IMR-90 (cell line): ENCODE data around the gene AFM. TPM values are rescaled to one million over a fixed set of nuclear protein-coding genes. Genes with fewer than 3 reads are reported as not detected.
"Not testable (repeated sequence)": the region's sequence is repeated elsewhere in the genome, so short reads cannot be mapped to it uniquely, and the experiment has no call there.

Experiments
- ATAC-seq: fragments of 200-7000 bp; cut with Tn5 transposase; 2 replicates; pipeline ENCODE4 v1.9.1; 2020; ENCODE audit warnings: low read depth, mild to moderate bottlenecking, moderate library complexity
- BruUV-seq: library from RNA; stranded (reverse); fragments of 400-500 nt; replicated peaks from 2 replicates; lab custom pipeline; 2021; lab: Mats Ljungman, UMichigan
- CTCF ChIA-PET: fragments of 300-600 bp; formaldehyde crosslinking; extraction: SDS; loops from one replicate; lab custom pipeline; 2021; ENCODE audit warnings: antibody characterized with exemption; lab: Yijun Ruan, JAX
- POLR2A ChIA-PET: fragments of 300-600 bp; sonication (Branson Sonifier 250); formaldehyde crosslinking; loops from one replicate; lab custom pipeline; 2022; ENCODE audit warnings: antibody characterized with exemption; ENCODE audit not compliant: unreplicated experiment; lab: Charles Lee
- DNase-seq: peaks from one replicate; pipeline ENCODE4 v3.0.0; 2013
- H2AFZ ChIP-seq: replicated peaks from 2 replicates; pipeline ENCODE3; 2013; ENCODE audit warnings: low read length, mild to moderate bottlenecking; ENCODE audit not compliant: poor library complexity
- H2AK5ac ChIP-seq: 2 replicates; pipeline ENCODE4 v1.6.1; 2013; ENCODE audit warnings: low read depth, low read length, inconsistent platforms
- H2AK9ac ChIP-seq: replicated peaks from 2 replicates; pipeline ENCODE3; 2013; ENCODE audit warnings: mild to moderate bottlenecking, low read depth, low read length, moderate library complexity; ENCODE audit not compliant: poor library complexity
- H2BK120ac ChIP-seq: 2 replicates; pipeline ENCODE4 v1.6.1; 2013; ENCODE audit warnings: low read depth, low read length, inconsistent platforms
- H2BK15ac ChIP-seq: 3 replicates; pipeline ENCODE4 v1.6.1; 2013; ENCODE audit warnings: low read depth, low read length, inconsistent platforms
- H2BK20ac ChIP-seq: 2 replicates; pipeline ENCODE4 v1.6.1; 2013; ENCODE audit warnings: low read depth, mild to moderate bottlenecking, inconsistent platforms, low read length, moderate library complexity
- H2BK5ac ChIP-seq: 2 replicates; pipeline ENCODE4 v1.6.1; 2013; ENCODE audit warnings: mild to moderate bottlenecking, low read depth, low read length, inconsistent platforms; ENCODE audit not compliant: poor library complexity, severe bottlenecking
- H3K14ac ChIP-seq: replicated peaks from 2 replicates; pipeline ENCODE4 v1.6.1; 2013; ENCODE audit warnings: low read depth, low read length, inconsistent platforms
- H3K18ac ChIP-seq: 2 replicates; pipeline ENCODE4 v1.6.1; 2013; ENCODE audit warnings: low read depth, low read length, control low read depth
- H3K23ac ChIP-seq: 2 replicates; pipeline ENCODE4 v1.6.1; 2013; ENCODE audit warnings: low read depth, low read length, inconsistent platforms
- H3K27ac ChIP-seq: 2 replicates; pipeline ENCODE4 v1.5.1; 2013; ENCODE audit warnings: mild to moderate bottlenecking, control low read depth, low read length; ENCODE audit not compliant: insufficient read depth
- H3K27me3 ChIP-seq: 2 replicates; pipeline ENCODE4 v1.6.1; 2013; ENCODE audit warnings: low read length; ENCODE audit not compliant: control insufficient read depth, insufficient read depth
- H3K36me3 ChIP-seq: 2 replicates; pipeline ENCODE4 v1.6.1; 2013; ENCODE audit warnings: low read length, mixed read lengths; ENCODE audit not compliant: control insufficient read depth, insufficient read depth
- H3K4ac ChIP-seq: 2 replicates; pipeline ENCODE4 v1.6.1; 2013; ENCODE audit warnings: low read depth, low read length, inconsistent platforms
- H3K4me1 ChIP-seq: 2 replicates; pipeline ENCODE4 v1.6.1; 2013; ENCODE audit warnings: low read length, mixed read lengths; ENCODE audit not compliant: control insufficient read depth, insufficient read depth
- H3K4me2 ChIP-seq: 2 replicates; pipeline ENCODE4 v1.6.1; 2013; ENCODE audit warnings: low read depth, mild to moderate bottlenecking, control low read depth, low read length, moderate library complexity
- H3K4me3 ChIP-seq: 2 replicates; pipeline ENCODE4 v1.5.1; 2013; ENCODE audit warnings: low read depth, mild to moderate bottlenecking, control low read depth, low read length, moderate library complexity; ENCODE audit not compliant: insufficient read depth
- H3K56ac ChIP-seq: 2 replicates; pipeline ENCODE4 v1.6.1; 2013; ENCODE audit warnings: low read length, inconsistent platforms; ENCODE audit not compliant: insufficient read depth; ENCODE audit errors: extremely low read depth
- H3K79me1 ChIP-seq, 2 experiments: 2 replicates each; pipeline ENCODE4 v1.6.1; 2013; ENCODE audit warnings: low read length in 2 of 2, inconsistent platforms in 1 of 2, low read depth in 1 of 2
- H3K9ac ChIP-seq: 2 replicates; pipeline ENCODE4 v1.6.1; 2013; ENCODE audit warnings: low read depth, low read length, control low read depth
- H3K9me1 ChIP-seq: 2 replicates; pipeline ENCODE4 v1.6.1; 2013; ENCODE audit warnings: low read length, inconsistent platforms; ENCODE audit not compliant: insufficient read depth
- H3K9me3 ChIP-seq: 2 replicates; pipeline ENCODE4 v1.6.1; 2013; ENCODE audit warnings: low read length; ENCODE audit not compliant: control insufficient read depth, insufficient read depth
- H4K20me1 ChIP-seq: 2 replicates; pipeline ENCODE4 v1.6.1; 2013; ENCODE audit warnings: low read length, inconsistent platforms; ENCODE audit not compliant: insufficient read depth
- H4K5ac ChIP-seq: 2 replicates; pipeline ENCODE4 v1.6.1; 2013; ENCODE audit warnings: mild to moderate bottlenecking, low read depth, low read length, control low read depth
- H4K8ac ChIP-seq, 2 experiments: 2 replicates each; pipeline ENCODE4 v1.6.1; 2013; ENCODE audit warnings: low read depth in 2 of 2, low read length in 2 of 2, control low read depth in 1 of 2, inconsistent platforms in 1 of 2
- H4K91ac ChIP-seq: 2 replicates; pipeline ENCODE4 v1.6.1; 2013; ENCODE audit warnings: low read depth, low read length, inconsistent platforms; ENCODE audit not compliant: insufficient read depth
- WGBS, 2 experiments: methylation state at CpG; one replicate each; pipeline versions ENCODE4 v1.1.5 to v1.1.7; 2013; ENCODE audit warnings: missing lambda C conversion rate in 2 of 2; ENCODE audit not compliant: insufficient read length in 1 of 2; ENCODE audit errors: extremely low coverage in 2 of 2; 5-methylcytosine and 5-hydroxymethylcytosine counted together
- dilution Hi-C: fragments of 300-500 bp; cut with HindIII; formaldehyde crosslinking; loops from one replicate; pipeline ENCODE4 v1.14.3; 2018; ENCODE audit warnings: low sequenced_read_pairs; ENCODE audit not compliant: unreplicated experiment
- in situ Hi-C: fragments of 300-500 bp; cut with MboI; formaldehyde crosslinking; loops from 3 replicates; pipeline ENCODE4 v1.14.3; 2019; ENCODE audit warnings: low sequenced_read_pairs, inconsistent platforms, mixed read lengths
- intact Hi-C: fragments of 100-400 bp; cut with micrococcal nuclease; formaldehyde crosslinking; loops from 2 replicates; pipeline ENCODE4 v1.10.0; 2022
- microRNA-seq, 2 experiments: library from miRNA; stranded (forward) in 1 of 2; unstranded in 1 of 2; fragments of 10-50 nt in 1 of 2; fragments of <30 nt in 1 of 2; gene quantifications in 1 of 2; microRNA quantifications in 1 of 2; one replicate each; pipeline versions ENCODE3 to v1.1.0; 2013 to 2020; ENCODE audit not compliant: insufficient read depth in 1 of 2, insufficient read length in 1 of 2, unreplicated experiment in 1 of 2
- polyA plus RNA-seq, 3 experiments: library from polyadenylated mRNA; depleted of rRNA; stranded (reverse); fragments of >200 nt; gene quantifications; 2 replicates each; pipeline ENCODE4 v1.2.3, GENCODE V29; 2012; ENCODE audit warnings: low replicate concordance in 1 of 3
- small RNA-seq, 5 experiments: library from RNA; depleted of rRNA; stranded (forward); fragments of <200 nt; gene quantifications; one replicate each; pipeline ENCODE3, GENCODE V24; 2012
- total RNA-seq: library from RNA; depleted of rRNA; stranded (reverse); fragments of >200 nt; gene quantifications from 2 replicates; pipeline ENCODE4 v1.2.3, GENCODE V29; 2012; rRNA removed

The AFM gene
- total and polyA plus RNA-seq, 2 of the 4 experiments (the other 2 are of a cell fraction) = not detected

- in situ Hi-C loops = not testable (repeated sequence)
These were observed 69.3 kb downstream of the AFM start for GRCh38 chr4:73550865-73551264.

More at GRCh38 chr4:73550865-73551264, 69.3 kb downstream of the AFM start:
- H3K18ac ChIP-seq, H4K91ac ChIP-seq, H2AK9ac ChIP-seq, H3K79me1 ChIP-seq, H2BK15ac ChIP-seq, POLR2A ChIA-PET, H2AK5ac ChIP-seq, CTCF ChIA-PET, H3K9me3 ChIP-seq, H3K4ac ChIP-seq, dilution Hi-C loops, H3K9me1 ChIP-seq, H3K4me1 ChIP-seq, H2AFZ ChIP-seq, H4K8ac ChIP-seq, BruUV-seq, H2BK120ac ChIP-seq, H3K9ac ChIP-seq, H4K20me1 ChIP-seq, H4K5ac ChIP-seq, H3K56ac ChIP-seq, intact Hi-C loops, H3K4me3 ChIP-seq, H3K14ac ChIP-seq, H3K27ac ChIP-seq, H3K23ac ChIP-seq, H2BK5ac ChIP-seq, ATAC-seq, H3K36me3 ChIP-seq, H3K4me2 ChIP-seq, H3K27me3 ChIP-seq, H2BK20ac ChIP-seq, DNase-seq: not testable (repeated sequence)
- WGBS, 2 experiments = no CpG with 5 or more reads among the region's 11 CpGs

Small RNA genes within 50 kb of the gene (microRNA-seq; reads per million reads assigned to microRNA genes)
- not detected for gene AC074250.1 (ENCODE audit: insufficient read depth, insufficient read length)

Small RNA genes within 50 kb of the gene (small RNA-seq; reads per million reads assigned to genes)
- gene AC074250.1 = 0 reads per million in 5 experiments

Other genes with a start within 250 kb of the AFM start
- gene ANKRD17, start 222.9 kb upstream of the AFM start, total RNA-seq = 75.3 and 77.2 TPM in 2 replicates
- gene ANKRD17, start 222.9 kb upstream of the AFM start, polyA plus RNA-seq (2012; rRNA removed) = 28.5 and 30.5 TPM in 2 replicates
- gene ALB, start 77.5 kb upstream of the AFM start, total RNA-seq = not detected in 2 replicates
- not detected in 2 replicates for gene ALB, start 77.5 kb upstream of the AFM start, polyA plus RNA-seq (2012; rRNA removed)
- 0.56 and 1.3 TPM in 2 replicates for gene AFP, start 45.5 kb upstream of the AFM start, total RNA-seq
- 0.52 and 0.87 TPM in 2 replicates for gene AFP, start 45.5 kb upstream of the AFM start, polyA plus RNA-seq (2012; rRNA removed)
- not detected in 2 replicates for gene RASSF6, start 138.7 kb downstream of the AFM start, total RNA-seq
- gene RASSF6, start 138.7 kb downstream of the AFM start, polyA plus RNA-seq (2012; rRNA removed) = not detected in 2 replicates